Measurements from ENCODE around the gene PTGIR.

DNA sequence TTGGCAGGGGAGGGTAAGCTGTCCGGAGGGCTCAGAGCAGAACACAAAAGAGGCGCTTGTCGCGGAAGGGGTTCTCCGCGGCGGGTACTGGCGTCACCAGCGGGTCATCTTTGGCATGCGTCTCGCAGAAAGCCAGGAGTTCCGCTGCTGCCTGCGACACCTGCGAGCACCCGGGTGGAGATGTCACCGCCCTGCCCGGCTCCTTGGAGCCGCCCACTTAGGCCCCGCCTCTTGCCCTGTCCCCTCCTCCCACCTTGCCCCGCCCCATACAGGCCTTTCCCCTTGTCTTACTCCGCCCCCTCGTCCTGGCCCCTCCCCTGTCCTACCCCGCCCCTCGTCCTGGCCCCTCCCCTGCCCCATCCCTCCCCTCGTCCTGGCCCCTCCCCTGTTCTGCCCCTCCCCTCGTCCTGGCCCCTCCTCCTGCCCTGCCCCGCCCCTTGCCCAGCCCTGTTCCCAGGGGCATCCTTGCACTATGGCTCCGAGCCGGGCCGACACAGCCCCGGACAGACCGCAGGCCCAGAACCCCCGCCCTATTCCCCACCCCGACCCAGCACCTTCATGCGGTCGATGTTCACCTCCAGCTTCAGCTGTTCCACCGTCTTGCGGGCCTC lies 9.3 kb upstream of the PTGIR start:
- TF ChIP-seq POLR2A (IDR thresholded peaks at IDR 0.05): no peak
- TF ChIP-seq, protein P1, sequence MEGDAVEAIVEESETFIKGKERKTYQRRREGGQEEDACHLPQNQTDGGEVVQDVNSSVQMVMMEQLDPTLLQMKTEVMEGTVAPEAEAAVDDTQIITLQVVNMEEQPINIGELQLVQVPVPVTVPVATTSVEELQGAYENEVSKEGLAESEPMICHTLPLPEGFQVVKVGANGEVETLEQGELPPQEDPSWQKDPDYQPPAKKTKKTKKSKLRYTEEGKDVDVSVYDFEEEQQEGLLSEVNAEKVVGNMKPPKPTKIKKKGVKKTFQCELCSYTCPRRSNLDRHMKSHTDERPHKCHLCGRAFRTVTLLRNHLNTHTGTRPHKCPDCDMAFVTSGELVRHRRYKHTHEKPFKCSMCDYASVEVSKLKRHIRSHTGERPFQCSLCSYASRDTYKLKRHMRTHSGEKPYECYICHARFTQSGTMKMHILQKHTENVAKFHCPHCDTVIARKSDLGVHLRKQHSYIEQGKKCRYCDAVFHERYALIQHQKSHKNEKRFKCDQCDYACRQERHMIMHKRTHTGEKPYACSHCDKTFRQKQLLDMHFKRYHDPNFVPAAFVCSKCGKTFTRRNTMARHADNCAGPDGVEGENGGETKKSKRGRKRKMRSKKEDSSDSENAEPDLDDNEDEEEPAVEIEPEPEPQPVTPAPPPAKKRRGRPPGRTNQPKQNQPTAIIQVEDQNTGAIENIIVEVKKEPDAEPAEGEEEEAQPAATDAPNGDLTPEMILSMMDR (IDR thresholded peaks at IDR 0.05): no peak
